Midbrain (tissue), 1 donor: ENCODE measurements around the gene BCAS3.
"Not testable (repeated sequence)": the region's sequence is repeated elsewhere in the genome, so short reads cannot be mapped to it uniquely, and the experiment has no call there.

Experiments used
- DNase-seq: peaks from one replicate; lab custom pipeline; 2025; lab: John Stamatoyannopoulos, UW

The BCAS3 gene

GRCh38 chr17:61340431-61341209, 663.0 kb downstream of the BCAS3 start:
- no peak for DNase-seq

GRCh38 chr17:61343576-61343975, 665.9 kb downstream of the BCAS3 start:
- DNase-seq: no peak

DNA sequence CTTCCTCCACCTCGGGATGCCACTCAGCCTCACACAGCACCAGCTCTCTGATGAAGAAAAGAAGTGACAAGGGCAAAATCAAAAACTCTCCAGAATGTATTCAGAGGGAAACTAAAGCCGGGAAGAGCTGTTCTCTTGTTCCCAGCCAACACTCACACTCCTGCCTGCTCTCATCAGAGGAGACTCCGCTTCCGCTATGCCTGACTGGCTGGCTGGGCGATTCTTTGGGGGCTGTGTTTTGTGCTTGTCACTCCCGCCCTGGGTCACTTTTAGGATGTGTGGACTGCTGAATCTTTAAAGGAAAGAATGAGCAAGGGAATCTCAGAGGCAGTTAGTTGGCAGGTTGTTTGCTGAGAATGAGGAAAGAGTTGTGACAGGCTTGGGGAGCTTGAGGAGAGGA, 667.4 kb downstream of the BCAS3 start:
- DNase-seq: no peak

- no peak for DNase-seq
Observed at GRCh38 chr17:61345825-61346666, 668.4 kb downstream of the BCAS3 start.

GRCh38 chr17:61349350-61349749, 671.7 kb downstream of the BCAS3 start:
- DNase-seq: no peak

GRCh38 chr17:61351745-61352407, 674.2 kb downstream of the BCAS3 start:
- no peak for DNase-seq

DNA sequence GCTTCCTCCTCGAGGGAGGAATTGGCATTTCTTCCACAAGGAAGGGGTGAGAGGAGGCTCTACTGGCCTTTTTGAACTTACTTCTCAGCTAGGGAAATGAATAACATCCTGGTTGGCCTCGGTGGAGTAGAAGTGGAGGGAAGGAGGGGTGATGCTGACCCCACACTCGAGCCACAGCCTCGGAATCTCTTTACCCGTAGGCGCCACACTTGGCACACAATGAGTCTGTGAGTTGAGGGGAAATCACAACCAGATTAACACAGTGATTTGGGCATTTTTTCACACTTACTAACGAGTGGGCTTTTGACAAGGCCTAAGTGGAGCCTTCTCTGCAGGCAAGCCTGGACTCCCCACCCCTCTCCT, 674.7 kb downstream of the BCAS3 start:
- DNase-seq: no peak

GRCh38 chr17:61352781-61353491, 675.3 kb downstream of the BCAS3 start:
- no peak for DNase-seq

GRCh38 chr17:61353615-61354014, 676.0 kb downstream of the BCAS3 start:
- no peak for DNase-seq

DNA sequence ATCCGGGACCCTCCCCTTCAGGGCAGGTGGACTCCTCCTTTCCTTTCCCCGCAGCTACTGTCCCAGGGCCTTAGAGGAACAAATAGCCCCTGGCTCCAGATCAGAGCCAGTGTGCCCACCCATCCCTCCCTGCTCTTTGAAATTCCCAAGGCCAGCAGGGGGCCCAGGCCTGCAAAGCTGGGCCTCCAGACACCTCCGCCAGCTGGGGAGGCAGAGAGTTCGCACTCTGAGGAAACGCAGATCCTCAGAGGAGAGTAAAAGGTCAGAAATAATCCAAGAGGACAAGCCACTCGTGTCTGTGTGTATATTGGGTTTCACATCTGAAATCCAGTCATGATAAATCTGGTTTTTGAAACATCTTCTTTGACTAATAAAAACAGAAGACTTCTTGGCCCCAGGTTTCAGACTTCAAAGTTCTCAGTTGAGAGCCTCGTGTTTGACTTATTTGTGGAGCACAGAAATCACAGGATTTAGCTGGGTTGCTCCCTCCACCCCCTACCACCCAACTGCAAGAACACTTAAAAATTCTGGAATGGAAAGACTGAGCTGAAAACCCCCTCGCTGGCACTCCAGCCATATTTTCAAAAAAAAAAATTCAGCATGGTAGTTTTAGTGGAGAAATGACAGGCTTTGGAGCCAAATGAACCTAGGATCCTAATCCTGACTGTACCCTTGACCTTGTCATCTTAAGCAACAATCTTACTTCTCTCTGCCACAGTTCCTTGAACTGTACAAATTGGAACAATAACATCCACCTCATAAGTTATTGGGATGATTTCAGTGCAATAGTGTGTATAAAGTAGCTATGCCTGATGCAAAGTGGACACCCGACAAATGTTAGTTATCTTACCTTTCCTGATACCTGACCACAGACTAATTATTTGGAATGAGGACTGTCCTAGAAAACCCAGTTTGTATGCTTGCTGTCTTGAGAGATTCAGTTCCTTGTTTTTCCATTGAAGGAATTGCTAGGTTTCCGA, 677.5 kb downstream of the BCAS3 start:
- DNase-seq: no peak

DNA sequence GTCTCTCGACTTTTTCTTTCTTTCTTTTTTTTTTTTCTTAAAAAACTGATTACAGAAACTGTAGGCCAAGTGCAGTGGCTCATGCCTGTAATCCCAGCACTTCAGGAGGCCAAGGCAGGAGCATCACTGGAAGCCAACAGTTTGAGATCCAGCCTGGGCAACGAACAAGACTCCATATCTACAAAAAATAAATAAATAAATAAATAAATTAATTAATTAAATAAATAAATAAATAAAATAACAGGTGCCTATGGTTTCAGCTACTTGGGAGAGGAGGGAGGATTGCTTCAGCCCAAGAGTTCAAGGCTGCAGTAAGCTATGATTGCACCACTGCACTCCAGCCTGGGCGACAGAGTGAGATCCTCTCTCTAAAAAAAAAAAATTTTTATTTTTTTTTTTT, 679.4 kb downstream of the BCAS3 start:
- not testable (repeated sequence) for DNase-seq

GRCh38 chr17:61359513-61359912, 681.9 kb downstream of the BCAS3 start:
- not testable (repeated sequence) for DNase-seq

DNA sequence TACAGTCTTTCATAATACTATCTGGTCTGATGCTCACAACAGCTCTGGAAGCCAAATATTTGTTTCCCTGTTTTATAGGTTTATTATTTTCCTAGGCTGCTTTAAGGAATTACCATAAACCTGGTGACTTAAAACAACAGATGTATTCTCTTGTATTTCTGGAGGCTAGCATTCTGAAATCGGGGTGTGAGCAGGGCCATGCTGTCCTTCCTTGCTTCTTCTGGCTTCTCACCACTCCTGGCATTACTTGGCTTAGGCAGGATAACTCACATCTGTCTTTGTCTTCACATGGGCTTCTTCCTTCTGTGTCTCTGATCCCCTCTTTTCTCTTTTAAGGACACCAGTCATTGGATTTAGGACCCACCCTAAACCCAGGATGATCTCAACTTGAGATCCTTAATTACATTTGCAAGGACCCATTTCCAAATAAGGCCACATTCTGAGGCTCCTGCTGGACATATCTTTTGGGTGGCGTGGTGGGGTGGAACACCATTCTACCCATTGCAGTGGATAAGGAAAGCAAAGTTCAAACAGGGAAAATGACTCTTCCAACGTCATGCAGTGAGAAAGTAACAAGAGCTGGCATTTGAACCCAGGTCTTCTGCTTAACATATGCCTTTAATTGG, 682.8 kb downstream of the BCAS3 start:
- no peak for DNase-seq

GRCh38 chr17:61361084-61361483, 683.4 kb downstream of the BCAS3 start:
- no peak for DNase-seq

GRCh38 chr17:61362396-61362795, 684.7 kb downstream of the BCAS3 start:
- DNase-seq: no peak

DNA sequence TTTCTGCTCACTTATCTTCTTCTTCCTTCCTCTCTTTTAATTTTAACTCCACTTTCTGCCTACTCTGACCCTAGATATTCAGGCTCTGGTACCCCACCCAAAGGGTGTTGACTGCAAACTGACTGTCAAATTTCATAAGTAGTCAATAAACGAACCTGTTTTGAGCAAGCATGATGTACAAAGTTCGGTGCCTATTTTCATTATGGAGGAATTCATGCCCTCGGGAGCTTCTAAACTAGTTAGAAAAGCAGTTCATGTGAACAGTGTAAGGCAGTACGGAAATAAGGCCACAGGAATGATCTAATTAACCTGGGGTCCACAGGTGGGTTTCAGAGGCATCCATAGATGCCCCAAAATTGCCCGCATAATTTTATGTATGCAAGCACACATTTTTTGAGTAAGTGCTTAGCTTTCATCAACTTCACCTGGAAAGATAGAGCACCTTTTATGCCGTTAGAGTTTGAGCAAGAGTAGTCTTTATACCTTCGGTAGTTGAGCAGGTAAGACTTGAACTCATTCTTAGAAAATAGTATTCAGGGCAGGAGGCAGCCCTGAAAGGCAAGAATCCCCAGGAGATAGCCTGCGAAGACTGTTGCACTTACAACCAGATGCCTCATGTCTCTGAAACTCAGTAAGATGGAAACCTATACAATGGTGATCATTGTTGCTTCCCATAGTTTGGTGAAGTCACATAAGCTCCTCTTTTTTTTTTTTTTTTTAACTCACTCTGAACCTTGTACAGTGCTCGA, 685.4 kb downstream of the BCAS3 start:
- no peak for DNase-seq

DNA sequence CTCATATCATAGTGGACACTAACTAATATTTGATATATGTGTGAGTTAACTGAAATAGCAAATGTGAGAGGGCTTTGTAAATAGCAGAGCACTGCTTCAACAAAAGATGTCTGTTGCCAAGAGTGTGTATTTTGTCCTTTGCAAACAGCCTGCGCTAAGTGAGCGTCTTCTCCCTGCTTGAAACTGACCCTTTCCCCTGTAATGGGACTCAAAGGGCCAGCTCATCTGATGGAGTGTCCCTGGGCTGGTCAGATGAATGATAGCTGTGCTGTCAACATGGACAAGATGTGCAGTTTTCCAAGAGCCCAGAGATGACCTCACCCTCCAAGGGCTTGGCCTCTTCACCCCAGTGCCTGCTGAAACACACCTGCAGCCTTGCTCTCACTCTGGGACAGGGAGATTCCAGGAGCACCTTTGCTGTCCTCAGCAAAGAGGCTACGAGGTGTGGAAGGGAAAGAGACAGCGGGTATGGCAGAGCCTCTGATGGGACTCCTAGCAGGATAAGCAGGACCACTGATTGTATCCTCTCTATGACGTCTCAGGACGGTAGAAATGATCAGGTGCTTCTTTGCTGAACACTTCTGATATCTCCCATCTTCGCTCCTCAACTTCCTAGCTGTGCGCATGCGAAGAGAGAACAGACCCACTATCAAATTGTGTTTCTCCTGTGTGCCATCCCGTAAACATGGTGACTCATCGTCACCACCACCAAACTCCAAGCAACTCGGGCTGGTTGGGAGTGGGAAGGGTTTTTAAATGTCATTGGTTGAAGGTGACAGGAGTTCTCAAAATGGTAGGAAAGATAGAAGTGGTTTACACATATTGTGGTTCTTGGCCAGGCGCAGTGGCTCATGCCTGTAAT, 686.2 kb downstream of the BCAS3 start:
- DNase-seq: no peak

GRCh38 chr17:61364463-61364846, 686.8 kb downstream of the BCAS3 start:
- DNase-seq: no peak
